Hepatocyte (in vitro differentiated cells): ENCODE results near the gene CYBA. TPM values are rescaled to one million over a fixed set of nuclear protein-coding genes. Genes with fewer than 3 reads are reported as not detected.

Experiments
- DNase-seq: peaks from one replicate; pipeline ENCODE4 v3.0.0-alpha.2; 2016; ENCODE audit warnings: low spot score
- H2AFZ ChIP-seq: fragments of 200-600 bp; sonication (generic); 2 replicates; pipeline ENCODE4 v1.6.0; 2016; ENCODE audit warnings: antibody characterized with exemption, mild to moderate bottlenecking
- H3K27ac ChIP-seq: fragments of 200-600 bp; sonication (generic); 2 replicates; pipeline ENCODE4 v1.5.1; 2016; ENCODE audit warnings: mild to moderate bottlenecking
- H3K27me3 ChIP-seq: fragments of 200-600 bp; sonication (generic); 2 replicates; pipeline ENCODE4 v1.6.1; 2016
- H3K36me3 ChIP-seq: fragments of 200-600 bp; sonication (generic); replicated peaks from 2 replicates; pipeline ENCODE4 v1.5.1; 2016; ENCODE audit warnings: low read depth; ENCODE audit not compliant: insufficient read depth
- H3K4me1 ChIP-seq: fragments of 200-600 bp; sonication (generic); 2 replicates; pipeline ENCODE4 v1.5.1; 2016; ENCODE audit warnings: mild to moderate bottlenecking, moderate library complexity; ENCODE audit not compliant: insufficient read depth
- H3K4me2 ChIP-seq: fragments of 200-600 bp; sonication (generic); 2 replicates; pipeline ENCODE4 v1.6.0; 2016
- H3K4me3 ChIP-seq: fragments of 200-600 bp; sonication (generic); 2 replicates; pipeline ENCODE4 v1.5.1; 2016; ENCODE audit warnings: mild to moderate bottlenecking
- H3K79me2 ChIP-seq: fragments of 200-600 bp; sonication (generic); 2 replicates; pipeline ENCODE4 v1.6.0; 2017; ENCODE audit warnings: mild to moderate bottlenecking
- H3K9me2 ChIP-seq: fragments of 200-600 bp; sonication (generic); replicated peaks from 2 replicates; pipeline ENCODE4 v1.6.0; 2017; ENCODE audit warnings: mild to moderate bottlenecking; ENCODE audit not compliant: insufficient read depth
- H3K9me3 ChIP-seq: fragments of 200-600 bp; sonication (generic); 2 replicates; pipeline ENCODE4 v1.5.1; 2016; ENCODE audit warnings: low read depth, mild to moderate bottlenecking
- H4K20me1 ChIP-seq: fragments of 200-600 bp; sonication (generic); 2 replicates; pipeline ENCODE4 v1.6.0; 2016; ENCODE audit warnings: mild to moderate bottlenecking; ENCODE audit not compliant: insufficient read depth, poor library complexity, severe bottlenecking
- CTCF ChIP-seq: fragments of 200-600 bp; sonication (generic); IDR thresholded peaks from 2 replicates; pipeline ENCODE4 v1.5.1; 2016; ENCODE audit warnings: antibody characterized with exemption, mild to moderate bottlenecking; ENCODE audit not compliant: poor library complexity
- EZH2 ChIP-seq: fragments of 200-600 bp; sonication (generic); IDR thresholded peaks from 2 replicates; pipeline ENCODE4 v1.6.1; 2016; ENCODE audit warnings: antibody characterized with exemption, mild to moderate bottlenecking, borderline replicate concordance
- EZH2phosphoT487 ChIP-seq: fragments of 200-600 bp; sonication (generic); IDR thresholded peaks from one replicate; pipeline ENCODE4 v1.6.1; 2018; ENCODE audit warnings: antibody characterized with exemption, mild to moderate bottlenecking, low read depth, moderate library complexity; ENCODE audit not compliant: unreplicated experiment, severe bottlenecking
- WGBS: methylation state at CpG from one replicate; pipeline ENCODE4 v1.1.6; 2016; ENCODE audit warnings: low lambda C conversion rate; ENCODE audit errors: missing lambda C conversion rate; 5-methylcytosine and 5-hydroxymethylcytosine counted together
- polyA plus RNA-seq: library from polyadenylated mRNA; unstranded; fragments of >200 nt; fragmentation: Nextera tagmentation; extraction: Ambion mirVana; gene quantifications from 2 replicates; pipeline ENCODE4 v1.2.1, GENCODE V29; 2016
- total RNA-seq: library from RNA; depleted of rRNA; stranded (reverse); fragments of >200 nt; gene quantifications from 2 replicates; pipeline ENCODE4 v1.2.3, GENCODE V29; 2014

Gene CYBA
- total and polyA plus RNA-seq, 2 experiments from 2014 or later = 196 to 419 TPM

GRCh38 chr16:88681709-88682451, 31.0 kb upstream of the CYBA start:
- Histone ChIP-seq H3K27me3 (peaks cover 3% of the 10 kb centered on the region), H3K27ac (no peak overlapping the region)
- WGBS = 80% methylated on average over 21 of the region's 21 CpGs

GRCh38 chr16:88681084-88681680, 30.3 kb upstream of the CYBA start:
- H3K4me3 ChIP-seq = no peak overlapping the region
- H4K20me1 ChIP-seq = no peaks in the 10 kb centered on the region
- 76% methylated on average over 27 of the region's 31 CpGs for WGBS
- H3K4me1 ChIP-seq = no peaks in the 10 kb centered on the region
- no peaks in the 10 kb centered on the region for H3K79me2 ChIP-seq
- DNase-seq = no peak
- peaks cover 3% of the 10 kb centered on the region for H3K27me3 ChIP-seq
- no peak overlapping the region for H3K27ac ChIP-seq
- no peaks in the 10 kb centered on the region for H3K9me3 ChIP-seq
- no peaks in the 10 kb centered on the region for H3K36me3 ChIP-seq
- no peaks in the 10 kb centered on the region for H3K9me2 ChIP-seq
- peak; percentile 12 for TF ChIP-seq CTCF
- no peak for TF ChIP-seq EZH2phosphoT487
- no peak overlapping the region for H2AFZ ChIP-seq
- no peak overlapping the region for H3K4me2 ChIP-seq

More at GRCh38 chr16:88681709-88682451, 31.0 kb upstream of the CYBA start:
- H4K20me1 ChIP-seq = no peaks in the 10 kb centered on the region
- H3K79me2 ChIP-seq = no peaks in the 10 kb centered on the region
- DNase-seq = no peak
- no peaks in the 10 kb centered on the region for H3K9me2 ChIP-seq
- TF ChIP-seq EZH2 = no peak
- TF ChIP-seq EZH2phosphoT487 = no peak
- no peak for TF ChIP-seq CTCF
- peaks cover 4% of the 10 kb centered on the region for H3K4me1 ChIP-seq
- H3K4me2 ChIP-seq = no peak overlapping the region
- no peaks in the 10 kb centered on the region for H3K36me3 ChIP-seq
- no peaks in the 10 kb centered on the region for H3K9me3 ChIP-seq
- no peak overlapping the region for H2AFZ ChIP-seq
- H3K4me3 ChIP-seq = no peak overlapping the region

- DNase-seq = no peak
- Histone ChIP-seq H4K20me1 (no peaks in the 10 kb centered on the region), H3K36me3 (no peaks in the 10 kb centered on the region), H2AFZ (no peak overlapping the region), H3K4me3 (no peak overlapping the region), H3K9me2 (no peaks in the 10 kb centered on the region), H3K9me3 (no peaks in the 10 kb centered on the region), H3K27me3 (peaks cover 3% of the 10 kb centered on the region), H3K4me1 (no peaks in the 10 kb centered on the region), H3K4me2 (no peak overlapping the region), H3K27ac (no peak overlapping the region), H3K79me2 (no peaks in the 10 kb centered on the region)
- no peak for TF ChIP-seq EZH2phosphoT487
- TF ChIP-seq EZH2 = no peak
- no peak for TF ChIP-seq CTCF
- WGBS = 81% methylated on average over 5 of the region's 5 CpGs
These were observed 29.8 kb upstream of the CYBA start for GRCh38 chr16:88680554-88681083.
